DOHH2 (cell line): ENCODE data around the gene TTC28.

ENCODE experiments used
- EZH2phosphoT487 ChIP-seq: fragments of 200-600 bp; sonication (generic); IDR thresholded peaks from 2 replicates; pipeline ENCODE4 v1.6.1; 2017; ENCODE audit warnings: borderline replicate concordance, mild to moderate bottlenecking, antibody characterized with exemption, low read length, moderate library complexity, mixed read lengths
- TF ChIP-seq, protein P1 (sequence below): fragments of 200-600 bp; sonication (generic); IDR thresholded peaks from one replicate; pipeline ENCODE4 v1.5.1; 2014; ENCODE audit warnings: antibody characterized with exemption, mild to moderate bottlenecking, low read depth, low read length; ENCODE audit not compliant: poor library complexity, severe bottlenecking

- TF ChIP-seq, protein P1, sequence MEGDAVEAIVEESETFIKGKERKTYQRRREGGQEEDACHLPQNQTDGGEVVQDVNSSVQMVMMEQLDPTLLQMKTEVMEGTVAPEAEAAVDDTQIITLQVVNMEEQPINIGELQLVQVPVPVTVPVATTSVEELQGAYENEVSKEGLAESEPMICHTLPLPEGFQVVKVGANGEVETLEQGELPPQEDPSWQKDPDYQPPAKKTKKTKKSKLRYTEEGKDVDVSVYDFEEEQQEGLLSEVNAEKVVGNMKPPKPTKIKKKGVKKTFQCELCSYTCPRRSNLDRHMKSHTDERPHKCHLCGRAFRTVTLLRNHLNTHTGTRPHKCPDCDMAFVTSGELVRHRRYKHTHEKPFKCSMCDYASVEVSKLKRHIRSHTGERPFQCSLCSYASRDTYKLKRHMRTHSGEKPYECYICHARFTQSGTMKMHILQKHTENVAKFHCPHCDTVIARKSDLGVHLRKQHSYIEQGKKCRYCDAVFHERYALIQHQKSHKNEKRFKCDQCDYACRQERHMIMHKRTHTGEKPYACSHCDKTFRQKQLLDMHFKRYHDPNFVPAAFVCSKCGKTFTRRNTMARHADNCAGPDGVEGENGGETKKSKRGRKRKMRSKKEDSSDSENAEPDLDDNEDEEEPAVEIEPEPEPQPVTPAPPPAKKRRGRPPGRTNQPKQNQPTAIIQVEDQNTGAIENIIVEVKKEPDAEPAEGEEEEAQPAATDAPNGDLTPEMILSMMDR = no peak
- no peak for TF ChIP-seq EZH2phosphoT487
Measured at GRCh38 chr22:27988704-27989103, 690.9 kb downstream of the TTC28 start.
